Spinal cord (tissue), 10 donors: ENCODE measurements around the gene CREBBP. TPM values are rescaled to one million over a fixed set of nuclear protein-coding genes. Genes with fewer than 3 reads are reported as not detected.

Experiments used
- DNase-seq, 6 donors: peaks; one replicate each; pipeline versions ENCODE4 v3.0.0 to v3.0.0-alpha.2; 2013 to 2015; ENCODE audit warnings: low spot score in 6 of 6, low read depth in 4 of 6
- H3K27ac ChIP-seq: one replicate; pipeline ENCODE4 v1.5.1; 2013; ENCODE audit warnings: low read depth, low read length, control low read depth
- H3K27me3 ChIP-seq: one replicate; pipeline ENCODE4 v1.6.1; 2013; ENCODE audit warnings: low read length; ENCODE audit not compliant: control insufficient read depth, insufficient read depth
- H3K36me3 ChIP-seq: one replicate; pipeline ENCODE4 v1.6.1; 2013; ENCODE audit warnings: low read length; ENCODE audit not compliant: control insufficient read depth, insufficient read depth
- H3K4me1 ChIP-seq: one replicate; pipeline ENCODE4 v1.6.1; 2013; ENCODE audit warnings: low read length; ENCODE audit not compliant: control insufficient read depth, insufficient read depth
- H3K4me3 ChIP-seq: one replicate; pipeline ENCODE4 v1.5.1; 2013; ENCODE audit warnings: low read depth, low read length, control low read depth
- H3K9me3 ChIP-seq: one replicate; pipeline ENCODE4 v1.6.1; 2013; ENCODE audit warnings: low read length; ENCODE audit not compliant: control insufficient read depth, insufficient read depth
- WGBS: methylation state at CpG from one replicate; pipeline ENCODE4 v1.1.5; 2013; ENCODE audit warnings: missing lambda C conversion rate; ENCODE audit not compliant: insufficient coverage; 5-methylcytosine and 5-hydroxymethylcytosine counted together
- polyA plus RNA-seq, 2 donors: library from polyadenylated mRNA; unstranded; fragments of 120-200 nt; gene quantifications; one replicate each; pipeline ENCODE4 v1.2.1, GENCODE V29; 2013; ENCODE audit not compliant: insufficient read length in 2 of 2
- total RNA-seq, 2 donors: library from RNA; depleted of rRNA in 1 of 2; stranded (reverse); fragments of 120-200 nt in 1 of 2; fragments of >200 nt in 1 of 2; gene quantifications; one replicate each; pipeline versions ENCODE4 v1.2.3 to v1.2.4, GENCODE V29; 2013 to 2014
- donor health status: healthy.

Gene CREBBP
- total and polyA plus RNA-seq, 4 donors = 41.5 to 64.3 (median 61.4) TPM

DNA sequence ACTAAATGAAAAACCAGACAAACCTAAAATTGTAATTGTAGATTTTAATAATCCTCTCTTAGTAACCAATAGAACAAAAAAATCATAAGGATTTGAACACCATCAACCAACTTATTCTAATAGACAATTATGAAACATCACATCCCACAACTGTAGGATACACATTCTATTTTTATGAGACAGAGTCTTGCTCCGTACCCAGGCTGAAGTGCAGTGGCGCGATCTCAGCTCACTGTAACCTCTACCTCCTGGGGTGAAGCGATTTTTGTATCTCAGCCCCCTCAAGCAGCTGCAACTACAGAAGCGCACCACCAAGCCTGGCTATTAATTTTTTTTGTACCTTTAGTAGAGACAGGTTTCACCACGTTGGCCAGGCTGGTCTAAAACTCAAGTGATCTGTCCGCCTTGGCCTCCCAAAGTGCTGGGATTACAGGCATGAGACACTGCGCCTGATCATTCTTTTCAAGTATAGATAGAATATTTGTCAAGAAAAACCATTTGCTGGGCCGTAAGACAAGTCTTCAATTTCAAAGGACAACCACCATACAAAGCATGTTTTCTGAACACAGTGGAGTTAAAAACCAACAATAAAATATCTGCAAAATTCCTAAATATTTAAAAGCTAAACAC lies 49.8 kb downstream of the CREBBP start:
- Histone ChIP-seq H3K27me3 (no peaks in the 10 kb centered on the region), H3K4me1 (no peaks in the 10 kb centered on the region), H3K9me3 (peaks cover 2% of the 10 kb centered on the region), H3K36me3 (peaks cover 5% of the 10 kb centered on the region), H3K27ac (no peak overlapping the region), H3K4me3 (no peak overlapping the region)
- WGBS = 82% methylated on average over 6 of the region's 9 CpGs
- DNase-seq = no peak

DNA sequence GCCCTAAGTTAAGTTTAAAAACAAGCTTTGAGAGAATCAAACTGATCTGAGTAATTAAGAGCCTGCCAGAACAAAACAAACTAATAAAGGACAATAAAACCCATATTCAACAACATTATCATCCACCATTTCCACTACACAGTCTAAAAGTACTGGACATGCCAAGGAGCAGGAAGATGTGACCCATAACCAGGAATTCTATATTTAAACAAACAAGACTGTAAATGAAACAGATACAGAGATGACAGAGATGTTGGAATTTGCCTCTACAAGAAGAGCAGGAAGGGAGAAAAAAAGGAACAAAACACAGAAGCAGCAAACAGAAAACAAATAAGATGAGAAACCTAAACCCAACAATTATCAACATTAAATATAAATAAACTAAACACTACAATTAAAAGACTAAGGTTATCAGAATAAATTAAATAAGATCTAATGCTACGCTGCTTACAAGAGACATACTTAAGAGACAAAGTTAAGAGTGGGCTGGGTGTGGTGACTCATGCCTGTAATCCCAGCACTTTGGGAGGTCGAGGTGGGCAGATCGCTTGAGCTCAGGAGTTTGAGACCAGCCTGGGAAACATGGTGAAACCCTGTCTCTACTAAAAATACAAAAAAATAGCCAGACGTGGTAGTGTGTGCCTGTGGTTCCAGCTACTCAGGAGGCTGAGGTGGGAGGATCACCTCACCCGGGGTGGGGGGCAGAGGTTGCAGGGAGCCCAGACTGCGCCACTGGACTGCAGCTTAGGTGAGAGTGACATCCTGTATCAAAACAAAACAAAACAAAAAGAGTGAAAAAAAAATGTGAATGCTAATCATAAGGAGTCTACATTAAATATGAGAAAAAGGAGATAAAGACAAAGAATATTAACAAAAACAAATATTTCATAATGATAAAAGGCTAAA lies 50.6 kb downstream of the CREBBP start:
- no peaks in the 10 kb centered on the region for H3K4me1 ChIP-seq
- 100% methylated on average over 1 of the region's 6 CpGs for WGBS
- no peak for DNase-seq
- no peak overlapping the region for H3K27ac ChIP-seq
- no peak overlapping the region for H3K4me3 ChIP-seq
- peaks cover 5% of the 10 kb centered on the region for H3K36me3 ChIP-seq
- H3K9me3 ChIP-seq = peaks cover 2% of the 10 kb centered on the region
- no peaks in the 10 kb centered on the region for H3K27me3 ChIP-seq

DNA sequence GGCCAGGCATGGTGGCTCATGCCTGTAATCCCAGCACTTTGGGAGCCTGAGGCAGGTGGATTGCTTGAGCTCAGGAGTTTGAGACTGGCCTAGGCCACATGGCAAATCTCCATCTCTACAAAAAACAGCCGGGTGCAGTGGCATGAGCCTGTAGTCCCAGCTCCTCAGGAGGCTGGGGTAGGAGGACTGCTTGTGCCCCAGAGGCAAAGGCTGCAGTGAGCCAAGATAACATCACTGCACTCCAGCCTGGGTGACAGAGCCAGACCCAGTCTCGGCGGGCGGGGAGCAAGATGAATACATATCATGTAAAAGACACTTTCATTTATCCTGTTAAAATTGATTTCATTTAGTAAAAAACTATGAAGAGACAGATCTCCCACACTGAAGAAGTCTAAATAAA lies 54.6 kb downstream of the CREBBP start:
- Histone ChIP-seq H3K4me1 (peaks cover 31% of the 10 kb centered on the region), H3K9me3 (no peaks in the 10 kb centered on the region), H3K36me3 (peaks cover 5% of the 10 kb centered on the region), H3K27me3 (no peaks in the 10 kb centered on the region), H3K27ac (no peak overlapping the region), H3K4me3 (no peak overlapping the region)
- DNase-seq = no peak
- no CpG with 5 or more reads among the region's 4 CpGs for WGBS

DNA sequence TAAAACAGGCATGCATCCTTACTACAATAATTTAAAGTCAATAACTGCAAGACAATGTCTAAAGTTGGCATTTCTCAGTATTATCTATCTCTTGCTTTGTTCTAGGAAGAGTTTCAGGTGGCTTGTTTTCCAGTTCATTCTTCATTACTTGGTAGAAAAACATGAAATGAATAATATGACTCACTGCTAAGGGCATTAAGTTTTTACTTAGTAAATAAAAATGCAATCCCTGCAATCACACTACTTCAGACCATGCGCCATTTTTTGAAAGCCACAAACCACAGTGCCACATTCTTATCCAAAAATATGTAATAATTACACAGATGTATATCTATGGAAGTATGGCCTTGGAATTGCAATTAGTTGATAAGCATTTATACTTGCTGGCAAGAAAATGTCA lies 55.4 kb downstream of the CREBBP start:
- H3K4me1 ChIP-seq = peaks cover 39% of the 10 kb centered on the region

DNA sequence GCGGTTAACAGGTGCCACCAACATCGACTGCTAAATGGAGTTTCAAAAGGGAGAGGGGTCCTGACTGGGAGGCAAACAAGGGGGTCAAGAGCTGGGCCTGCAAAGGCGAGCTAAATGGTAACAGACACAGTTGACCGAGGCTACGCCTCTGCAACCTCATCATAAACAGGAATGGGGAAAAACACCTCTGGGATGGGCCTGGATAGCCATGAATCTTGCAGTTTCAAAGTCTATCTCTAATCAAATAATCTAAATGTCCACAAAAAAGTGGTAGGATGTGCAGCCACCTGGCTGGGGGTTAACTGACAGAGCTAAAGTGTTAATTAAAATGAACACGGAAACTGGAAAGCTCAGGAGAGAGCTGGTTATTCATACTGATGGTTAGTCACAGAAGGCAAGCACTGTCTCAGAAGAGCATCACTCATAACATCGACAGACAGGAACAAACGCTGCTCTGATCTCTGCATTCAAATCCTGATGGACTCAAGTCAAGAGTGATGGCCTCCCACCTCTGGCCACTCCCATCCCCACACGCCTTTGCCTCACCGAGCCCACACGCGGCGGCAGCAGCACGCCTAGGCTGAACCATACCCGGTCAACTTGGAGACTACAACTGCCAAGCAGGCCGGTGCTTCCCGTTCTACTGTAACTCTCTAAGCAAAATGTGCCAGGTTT lies 56.3 kb downstream of the CREBBP start:
- 58% methylated on average over 14 of the region's 17 CpGs for WGBS
- no peak overlapping the region for H3K4me3 ChIP-seq
- no peak for DNase-seq
- H3K27ac ChIP-seq = no peak overlapping the region
- H3K4me1 ChIP-seq = peaks cover 41% of the 10 kb centered on the region
- no peaks in the 10 kb centered on the region for H3K9me3 ChIP-seq
- no peaks in the 10 kb centered on the region for H3K36me3 ChIP-seq
- no peaks in the 10 kb centered on the region for H3K27me3 ChIP-seq

More for the DNA sequence above, 55.4 kb downstream of the CREBBP start:
- H3K9me3 ChIP-seq = no peaks in the 10 kb centered on the region
- no CpG with 5 or more reads among the region's 1 CpG for whole genome bisulfite sequencing
- DNase-seq = no peak
- H3K27me3 ChIP-seq = no peaks in the 10 kb centered on the region
- H3K36me3 ChIP-seq = peaks cover 2% of the 10 kb centered on the region
- no peak overlapping the region for H3K27ac ChIP-seq
- no peak overlapping the region for H3K4me3 ChIP-seq

DNA sequence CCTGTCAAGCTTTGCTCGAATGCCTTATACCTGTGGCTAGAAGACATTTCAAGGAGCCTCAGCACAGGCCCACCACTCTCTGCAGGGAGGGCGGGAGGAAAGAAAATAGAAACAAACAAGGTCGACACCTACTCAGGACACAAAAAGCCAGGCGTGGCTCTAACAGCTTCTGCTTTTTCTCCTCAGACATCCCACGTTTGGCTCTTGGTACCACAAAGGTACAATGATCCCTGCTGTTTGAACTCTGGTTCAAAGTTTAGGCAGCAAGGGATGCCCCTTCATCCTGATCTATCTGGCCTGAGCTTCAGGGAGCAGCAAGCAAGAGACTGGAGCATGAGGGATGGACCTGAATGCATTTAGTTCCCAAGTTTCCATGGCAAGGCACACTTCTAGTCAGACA lies 57.1 kb downstream of the CREBBP start:
- 62% methylated on average over 5 of the region's 5 CpGs for whole genome bisulfite sequencing
- no peaks in the 10 kb centered on the region for H3K36me3 ChIP-seq
- H3K9me3 ChIP-seq = no peaks in the 10 kb centered on the region
- peaks cover 47% of the 10 kb centered on the region for H3K4me1 ChIP-seq
- no peak overlapping the region for H3K27ac ChIP-seq
- H3K4me3 ChIP-seq = no peak overlapping the region
- no peak for DNase-seq
- no peaks in the 10 kb centered on the region for H3K27me3 ChIP-seq

DNA sequence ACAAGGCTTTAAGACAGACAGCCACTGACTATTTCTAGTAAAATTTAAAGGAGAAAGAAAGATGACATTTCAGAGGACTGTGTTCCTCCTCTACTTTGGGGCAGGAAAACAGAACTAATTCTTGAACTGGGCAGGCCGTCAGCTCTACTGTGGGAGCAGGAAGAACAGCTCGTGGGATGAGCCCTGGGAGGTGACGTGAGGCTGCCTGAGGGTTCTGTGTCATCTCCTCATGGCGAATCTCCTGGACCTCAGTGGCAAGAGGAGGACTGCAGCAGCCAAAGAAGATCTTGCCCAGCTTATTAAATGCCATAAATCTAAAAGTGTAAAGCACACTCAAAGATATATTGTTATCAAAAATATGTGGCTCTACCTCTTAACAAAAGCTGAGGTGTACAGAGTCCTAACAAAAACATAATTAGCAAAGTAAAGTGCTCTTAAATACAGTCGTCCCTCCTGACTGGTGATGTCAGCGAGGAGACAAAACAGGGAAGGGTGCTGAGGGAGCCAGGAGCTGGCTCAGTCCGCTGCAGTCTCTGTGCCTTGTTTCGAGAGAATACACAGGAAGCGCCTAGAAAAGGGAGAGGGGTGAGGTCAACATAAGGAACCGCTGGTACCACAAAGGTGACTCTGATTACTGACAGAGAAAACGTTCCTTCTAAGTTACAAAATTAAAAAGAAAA lies 58.0 kb downstream of the CREBBP start:
- no peaks in the 10 kb centered on the region for H3K27me3 ChIP-seq
- no peak overlapping the region for H3K27ac ChIP-seq
- H3K36me3 ChIP-seq = no peaks in the 10 kb centered on the region
- H3K4me1 ChIP-seq = peaks cover 55% of the 10 kb centered on the region
- 72% methylated on average over 6 of the region's 11 CpGs for WGBS
- no peaks in the 10 kb centered on the region for H3K9me3 ChIP-seq
- DNase-seq = no peak
- H3K4me3 ChIP-seq = no peak overlapping the region

DNA sequence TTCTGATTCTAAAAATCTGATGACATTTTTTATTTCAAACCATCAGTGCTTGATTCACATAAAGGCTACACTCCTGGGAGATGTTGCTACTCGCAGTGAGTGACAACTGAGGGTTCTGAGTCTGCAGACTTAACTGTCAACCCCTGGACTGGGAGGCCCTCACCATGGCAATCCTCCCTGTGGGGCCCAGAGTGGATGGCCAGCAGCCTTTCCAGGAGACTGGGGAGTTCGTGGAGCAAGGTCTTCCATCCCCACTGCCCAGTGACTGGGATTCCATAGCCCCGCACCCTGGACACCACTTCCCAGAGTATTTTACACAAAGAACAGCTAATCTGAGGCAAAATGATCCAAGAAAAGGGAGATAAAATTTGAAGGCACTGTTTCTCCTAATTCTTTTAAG lies 59.3 kb downstream of the CREBBP start:
- DNase-seq = peak in 1 of 6 donors; percentile 32
- Histone ChIP-seq H3K9me3 (no peaks in the 10 kb centered on the region), H3K27ac (no peak overlapping the region), H3K4me3 (no peak overlapping the region), H3K36me3 (no peaks in the 10 kb centered on the region), H3K27me3 (no peaks in the 10 kb centered on the region), H3K4me1 (peaks cover 65% of the 10 kb centered on the region)
- 33% methylated on average over 1 of the region's 3 CpGs for WGBS
